ENCODE data around the gene MAST2. TPM values are rescaled to one million over a fixed set of nuclear protein-coding genes. Genes with fewer than 3 reads are reported as not detected.
"Not testable (repeated sequence)": the region's sequence is repeated elsewhere in the genome, so short reads cannot be mapped to it uniquely, and the experiment has no call there.

The MAST2 gene
- total RNA-seq, 6 experiments from 2014 or later = 27.8 to 40.7 (median 29.7) TPM

- Mint-ChIP-seq H3K36me3 (ENCODE audit: low read depth) (peaks cover 4% of the 10 kb centered on the region), H3K27me3 (ENCODE audit: insufficient read depth) (no peaks in the 10 kb centered on the region), H3K4me1 (ENCODE audit: low read depth) (peaks cover 62% of the 10 kb centered on the region), H3K9me3 (no peaks in the 10 kb centered on the region), H3K4me3 (no peak overlapping the region), H3K27ac (no peak overlapping the region)
- DNase-seq = no peak
- no peak for TF ChIP-seq CTCF (IDR thresholded peaks at IDR 0.05)
These were observed 122.9 kb downstream of the MAST2 start for GRCh38 chr1:45926330-45926729.

- not testable (repeated sequence) for H3K4me3 Mint-ChIP-seq; DNase-seq; H3K9me3 Mint-ChIP-seq; H3K36me3 Mint-ChIP-seq (ENCODE audit: low read depth); H3K27me3 Mint-ChIP-seq (ENCODE audit: insufficient read depth)
- Mint-ChIP-seq H3K27ac (peak overlapping the region; percentile 15; the same call in 1 of the 2 replicates), H3K4me1 (ENCODE audit: low read depth) (peaks cover 63% of the 10 kb centered on the region)
These were observed 124.0 kb downstream of the MAST2 start for GRCh38 chr1:45927231-45927915.

DNA sequence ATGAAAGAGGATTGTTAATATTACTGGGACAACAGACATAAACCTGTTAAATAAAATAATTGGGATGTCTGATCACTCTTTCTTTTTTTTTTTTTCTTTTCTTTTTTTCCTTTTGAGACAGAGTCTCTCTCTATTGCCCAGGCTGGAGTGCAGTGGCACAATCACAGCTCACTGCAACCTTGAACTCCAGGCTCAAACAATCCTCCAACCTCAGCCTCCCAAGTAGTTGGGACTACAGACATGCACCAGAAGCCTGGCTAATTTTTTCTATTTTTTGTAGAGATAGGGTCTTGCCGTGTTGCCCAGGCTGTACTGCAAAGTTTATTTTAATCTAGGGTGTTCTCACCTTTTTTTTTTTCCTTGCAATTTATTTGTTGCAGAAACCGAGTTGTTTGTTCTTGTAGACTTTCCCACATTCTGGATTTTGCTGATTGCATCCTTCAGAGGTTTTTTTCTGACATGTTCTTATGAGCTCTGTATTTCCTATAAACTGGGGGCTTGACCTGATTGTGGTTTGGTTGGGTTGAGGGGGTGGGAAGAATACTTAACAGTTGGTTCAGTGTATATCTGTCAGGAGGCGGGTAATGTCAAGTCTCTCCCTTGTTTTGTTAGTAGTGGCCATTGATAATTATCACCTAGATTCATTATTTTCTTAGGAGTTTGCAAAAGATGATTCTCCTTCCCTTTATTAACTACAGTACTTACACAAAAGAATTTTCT is 125.2 kb downstream of the MAST2 start:
- peak; percentile 3 for DNase-seq
- Mint-ChIP-seq H3K4me3 (peak overlapping the region; percentile 75), H3K9me3 (no peaks in the 10 kb centered on the region), H3K4me1 (ENCODE audit: low read depth) (peaks cover 63% of the 10 kb centered on the region), H3K36me3 (ENCODE audit: low read depth) (peaks cover 4% of the 10 kb centered on the region), H3K27me3 (ENCODE audit: insufficient read depth) (no peaks in the 10 kb centered on the region), H3K27ac (peak overlapping the region; percentile 93)
- no peak for TF ChIP-seq CTCF (IDR thresholded peaks at IDR 0.05)

DNA sequence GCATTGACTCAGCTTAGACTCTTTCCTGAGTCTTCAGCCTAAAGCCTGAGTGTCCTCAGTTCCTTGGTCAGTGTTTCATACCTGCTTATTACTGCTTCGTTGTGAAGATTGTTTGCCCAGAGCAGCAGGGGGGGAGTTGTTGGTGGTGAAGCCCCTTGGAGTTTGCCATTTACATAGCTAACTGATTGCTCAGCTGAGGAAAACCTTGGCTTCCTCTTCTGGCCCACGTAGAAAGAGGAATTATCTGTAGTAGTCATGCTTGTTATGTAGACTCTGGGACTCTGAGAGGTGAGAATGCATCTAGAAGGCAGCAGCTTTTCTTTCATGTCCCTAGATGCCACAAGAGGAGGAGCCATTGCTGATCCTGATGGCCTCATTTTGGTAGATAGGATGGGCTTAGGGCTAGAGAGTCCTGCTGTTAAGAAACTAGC is 125.9 kb downstream of the MAST2 start:
- TF ChIP-seq CTCF (IDR thresholded peaks at IDR 0.05) = no peak
- H3K27me3 Mint-ChIP-seq (ENCODE audit: insufficient read depth) = no peaks in the 10 kb centered on the region
- H3K4me1 Mint-ChIP-seq (ENCODE audit: low read depth) = peaks cover 60% of the 10 kb centered on the region
- H3K27ac Mint-ChIP-seq = peak overlapping the region; percentile 93
- peak overlapping the region; percentile 75 for H3K4me3 Mint-ChIP-seq
- peaks cover 4% of the 10 kb centered on the region for H3K36me3 Mint-ChIP-seq (ENCODE audit: low read depth)
- H3K9me3 Mint-ChIP-seq = no peaks in the 10 kb centered on the region
- peak; percentile 89 for DNase-seq

GRCh38 chr1:45930258-45931150 is 127.1 kb downstream of the MAST2 start:
- Mint-ChIP-seq H3K36me3 (ENCODE audit: low read depth) (peaks cover 10% of the 10 kb centered on the region), H3K27me3 (ENCODE audit: insufficient read depth) (no peaks in the 10 kb centered on the region), H3K9me3 (no peaks in the 10 kb centered on the region), H3K27ac (peak overlapping the region; percentile 93), H3K4me3 (peak overlapping the region; percentile 36; the same call in 1 of the 2 replicates), H3K4me1 (ENCODE audit: low read depth) (peaks cover 48% of the 10 kb centered on the region)
- TF ChIP-seq CTCF (IDR thresholded peaks at IDR 0.05) = no peak
- DNase-seq = no peak

DNA sequence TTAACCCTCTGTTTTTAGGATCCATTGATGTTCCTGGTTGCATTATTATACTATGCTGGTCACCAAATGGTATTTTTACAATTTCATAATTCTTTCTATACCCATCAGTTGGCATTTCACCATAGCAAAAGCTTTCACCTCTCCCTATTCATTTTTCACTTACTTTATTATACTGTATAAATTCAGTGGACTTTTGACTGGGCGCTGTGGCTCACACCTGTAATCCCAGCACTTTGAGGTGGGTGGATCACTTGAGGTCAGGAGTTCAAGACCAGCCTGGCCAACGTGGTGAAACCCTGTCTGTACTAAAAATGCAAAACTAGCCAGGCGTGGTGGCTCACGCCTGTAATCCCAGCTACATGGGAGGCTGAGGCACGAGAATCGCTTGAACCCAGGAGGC is 128.8 kb downstream of the MAST2 start:
- not testable (repeated sequence) for H3K9me3 Mint-ChIP-seq; H3K4me3 Mint-ChIP-seq; H3K27ac Mint-ChIP-seq; H3K27me3 Mint-ChIP-seq (ENCODE audit: insufficient read depth); DNase-seq
- H3K36me3 Mint-ChIP-seq (ENCODE audit: low read depth) = peaks cover 10% of the 10 kb centered on the region
- peaks cover 41% of the 10 kb centered on the region for H3K4me1 Mint-ChIP-seq (ENCODE audit: low read depth)

Measured in HFFc6 (cell line).